Endothelial cell of umbilical vein (primary cell): ENCODE results near the gene PI4KB.

Source experiments
- EZH2 ChIP-seq: IDR thresholded peaks from 2 replicates; pipeline ENCODE4 v1.6.1; 2012; ENCODE audit warnings: borderline replicate concordance, low read depth, mild to moderate bottlenecking, moderate library complexity, low read length, inconsistent platforms; ENCODE audit not compliant: severe bottlenecking
- FOS ChIP-seq: IDR thresholded peaks from 2 replicates; pipeline ENCODE4 v1.6.1; 2011; ENCODE audit warnings: mild to moderate bottlenecking, low read length, moderate library complexity, borderline replicate concordance; ENCODE audit not compliant: insufficient read depth
- GATA2 ChIP-seq: IDR thresholded peaks from 2 replicates; pipeline ENCODE4 v1.7.0; 2011; ENCODE audit warnings: low read depth, mild to moderate bottlenecking, moderate library complexity, mixed read lengths, low read length; ENCODE audit not compliant: insufficient read length, insufficient read depth
- JUN ChIP-seq: IDR thresholded peaks from 2 replicates; pipeline ENCODE4 v1.6.1; 2011; ENCODE audit warnings: borderline replicate concordance, low read depth; ENCODE audit not compliant: insufficient read length, insufficient read depth
- MYC ChIP-seq: IDR thresholded peaks from one replicate; pipeline ENCODE4 v1.6.1; 2011; ENCODE audit warnings: mild to moderate bottlenecking, low read depth, low read length
- POLR2A ChIP-seq: IDR thresholded peaks from 2 replicates; pipeline ENCODE4 v1.6.1; 2012; ENCODE audit warnings: low read depth, mild to moderate bottlenecking, control low read depth, low read length
- POLR2AphosphoS5 ChIP-seq: IDR thresholded peaks from 2 replicates; pipeline ENCODE4 v1.6.1; 2012; ENCODE audit warnings: low read depth, mild to moderate bottlenecking, control low read depth, low read length, moderate library complexity; ENCODE audit not compliant: insufficient read depth
- TF ChIP-seq, protein P1 (sequence below), 2 donors: IDR thresholded peaks; 1 replicate in 1 of 2; 2 replicates in 1 of 2; pipeline ENCODE4 v1.5.1; 2011; ENCODE audit warnings: low read length in 2 of 2, mild to moderate bottlenecking in 2 of 2, moderate library complexity in 2 of 2, control low read depth in 1 of 2, inconsistent platforms in 1 of 2, low read depth in 1 of 2; ENCODE audit not compliant: insufficient read depth in 1 of 2; ENCODE audit errors: extremely low read depth in 1 of 2
- TF ChIP-seq, protein P2 (sequence below): IDR thresholded peaks from 2 replicates; pipeline ENCODE4 v1.6.1; 2011; ENCODE audit not compliant: insufficient read depth, insufficient read length

DNA sequence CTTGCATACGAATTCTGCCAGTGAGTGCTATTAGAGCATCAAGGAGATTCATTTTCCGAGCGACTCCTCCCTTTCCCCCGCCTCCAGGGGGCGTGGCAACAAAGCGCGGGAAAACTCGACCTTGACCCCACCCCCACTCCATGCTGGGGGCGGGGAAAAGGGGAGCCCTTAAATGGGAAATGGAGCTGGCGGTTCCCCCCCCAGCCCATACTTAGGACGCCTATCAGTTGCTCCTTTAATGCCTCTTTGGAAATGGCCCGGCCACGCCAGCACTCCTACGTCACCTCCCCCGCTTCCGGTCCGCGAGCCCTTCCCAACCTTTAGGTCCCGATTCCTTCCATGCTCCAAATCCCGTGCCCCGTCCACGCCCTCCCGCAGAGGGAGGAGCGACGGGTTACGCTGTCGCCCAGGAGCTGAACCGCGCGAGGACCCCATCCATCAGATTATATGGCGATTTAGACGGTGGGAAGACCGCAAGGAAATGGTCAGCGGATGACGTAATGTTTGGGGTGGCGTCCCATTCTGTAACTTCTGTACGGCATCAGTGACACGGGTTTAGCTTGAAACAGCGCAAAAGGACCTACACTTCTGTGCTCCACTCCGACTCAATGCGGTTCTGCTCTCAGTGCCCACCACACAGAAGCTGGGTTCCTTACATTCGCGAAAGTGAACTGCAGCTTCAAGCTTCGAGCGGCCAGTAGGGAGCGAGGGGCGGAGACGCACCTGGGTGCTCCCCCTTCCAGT is 45.8 kb downstream of the PI4KB start:
- TF ChIP-seq, protein P1, sequence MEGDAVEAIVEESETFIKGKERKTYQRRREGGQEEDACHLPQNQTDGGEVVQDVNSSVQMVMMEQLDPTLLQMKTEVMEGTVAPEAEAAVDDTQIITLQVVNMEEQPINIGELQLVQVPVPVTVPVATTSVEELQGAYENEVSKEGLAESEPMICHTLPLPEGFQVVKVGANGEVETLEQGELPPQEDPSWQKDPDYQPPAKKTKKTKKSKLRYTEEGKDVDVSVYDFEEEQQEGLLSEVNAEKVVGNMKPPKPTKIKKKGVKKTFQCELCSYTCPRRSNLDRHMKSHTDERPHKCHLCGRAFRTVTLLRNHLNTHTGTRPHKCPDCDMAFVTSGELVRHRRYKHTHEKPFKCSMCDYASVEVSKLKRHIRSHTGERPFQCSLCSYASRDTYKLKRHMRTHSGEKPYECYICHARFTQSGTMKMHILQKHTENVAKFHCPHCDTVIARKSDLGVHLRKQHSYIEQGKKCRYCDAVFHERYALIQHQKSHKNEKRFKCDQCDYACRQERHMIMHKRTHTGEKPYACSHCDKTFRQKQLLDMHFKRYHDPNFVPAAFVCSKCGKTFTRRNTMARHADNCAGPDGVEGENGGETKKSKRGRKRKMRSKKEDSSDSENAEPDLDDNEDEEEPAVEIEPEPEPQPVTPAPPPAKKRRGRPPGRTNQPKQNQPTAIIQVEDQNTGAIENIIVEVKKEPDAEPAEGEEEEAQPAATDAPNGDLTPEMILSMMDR (IDR thresholded peaks at IDR 0.05; ENCODE audit: extremely low read depth in 1 of 2, insufficient read depth in 1 of 2, low read depth in 1 of 2, low read length in 2 of 2) = peak in 1 of 2 donors; percentile 2
- no peak for TF ChIP-seq EZH2
- peak; percentile 58 for TF ChIP-seq POLR2A
- peak; percentile 50 for TF ChIP-seq POLR2AphosphoS5
- TF ChIP-seq, protein P2, sequence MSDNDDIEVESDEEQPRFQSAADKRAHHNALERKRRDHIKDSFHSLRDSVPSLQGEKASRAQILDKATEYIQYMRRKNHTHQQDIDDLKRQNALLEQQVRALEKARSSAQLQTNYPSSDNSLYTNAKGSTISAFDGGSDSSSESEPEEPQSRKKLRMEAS = peak; percentile 43
- TF ChIP-seq JUN = peak; percentile 88
- TF ChIP-seq FOS = no peak
- no peak for TF ChIP-seq GATA2
- no peak for TF ChIP-seq MYC
